Karpas-422 (cell line): ENCODE results near the gene APC. TPM values are rescaled to one million over a fixed set of nuclear protein-coding genes. Genes with fewer than 3 reads are reported as not detected.
"Not testable (repeated sequence)": the region's sequence is repeated elsewhere in the genome, so short reads cannot be mapped to it uniquely, and the experiment has no call there.

ENCODE experiments used
- DNase-seq: peaks from one replicate; pipeline ENCODE4 v3.0.0-alpha.2; 2015
- H2AFZ ChIP-seq: fragments of 200-600 bp; sonication (generic); 2 replicates; pipeline ENCODE4 v1.6.1; 2014; ENCODE audit warnings: antibody characterized with exemption, low read length, mixed read lengths
- H3K27ac ChIP-seq: fragments of 200-600 bp; sonication (generic); 2 replicates; pipeline ENCODE4 v1.5.1; 2014; ENCODE audit warnings: mild to moderate bottlenecking, low read length, moderate library complexity
- H3K27me3 ChIP-seq: fragments of 200-600 bp; sonication (generic); 2 replicates; pipeline ENCODE4 v1.6.1; 2014; ENCODE audit warnings: low read length, mixed read lengths
- H3K36me3 ChIP-seq: fragments of 200-600 bp; sonication (generic); 2 replicates; pipeline ENCODE4 v1.6.1; 2014; ENCODE audit warnings: low read length, mixed read lengths; ENCODE audit not compliant: insufficient read depth
- H3K4me1 ChIP-seq: fragments of 200-600 bp; sonication (generic); 2 replicates; pipeline ENCODE4 v1.6.1; 2014; ENCODE audit warnings: mild to moderate bottlenecking, low read length, mixed read lengths
- H3K4me2 ChIP-seq: fragments of 200-600 bp; sonication (generic); 2 replicates; pipeline ENCODE4 v1.6.1; 2014; ENCODE audit warnings: low read length, low read depth, mild to moderate bottlenecking; ENCODE audit not compliant: poor library complexity, severe bottlenecking
- H3K4me3 ChIP-seq: fragments of 200-600 bp; sonication (generic); 2 replicates; pipeline ENCODE4 v1.5.1; 2014; ENCODE audit warnings: mild to moderate bottlenecking, antibody characterized with exemption, low read length, mixed read lengths
- H3K79me2 ChIP-seq: fragments of 200-600 bp; sonication (generic); 2 replicates; pipeline ENCODE4 v1.6.1; 2014; ENCODE audit warnings: mild to moderate bottlenecking, low read length, mixed read lengths
- H3K9ac ChIP-seq: fragments of 200-600 bp; sonication (generic); 2 replicates; pipeline ENCODE4 v1.6.0; 2014; ENCODE audit warnings: low read length
- H3K9me2 ChIP-seq: fragments of 200-600 bp; sonication (generic), shearing (Covaris generic); replicated peaks from 2 replicates; pipeline ENCODE4 v1.6.0; 2014; ENCODE audit warnings: mild to moderate bottlenecking, low read length, moderate library complexity; ENCODE audit not compliant: insufficient read depth
- H3K9me3 ChIP-seq: fragments of 300-700, 200-600 bp; sonication (generic); 2 replicates; pipeline ENCODE4 v1.6.1; 2014; ENCODE audit warnings: low read length, mixed read lengths
- H4K20me1 ChIP-seq: fragments of 200-600 bp; sonication (generic); 2 replicates; pipeline ENCODE4 v1.6.1; 2014; ENCODE audit warnings: mild to moderate bottlenecking, antibody characterized with exemption, low read length, low read depth; ENCODE audit not compliant: insufficient read depth
- total RNA-seq: library from RNA; depleted of rRNA; stranded (reverse); fragments of >200 nt; shearing (Covaris generic); gene quantifications from 2 replicates; pipeline ENCODE4 v1.2.3, GENCODE V29; 2014; ENCODE audit warnings: low replicate concordance

APC gene
- total RNA-seq, 1 experiment from 2014 or later, result 103 TPM

GRCh38 chr5:112847306-112847705 lies 109.6 kb downstream of the APC start:
- H3K9me3 ChIP-seq, result no peaks in the 10 kb centered on the region
- no peaks in the 10 kb centered on the region for H3K9me2 ChIP-seq
- peak overlapping the region; percentile 78 for H3K27ac ChIP-seq
- H3K4me1 ChIP-seq, result peaks cover 67% of the 10 kb centered on the region
- H3K4me3 ChIP-seq, result no peak overlapping the region
- no peaks in the 10 kb centered on the region for H4K20me1 ChIP-seq
- DNase-seq, result no peak
- H3K9ac ChIP-seq, result 0 out of 2 replicates have a peak overlapping the region, but pooled peaks have one; percentile 4
- H3K4me2 ChIP-seq, result peak overlapping the region; percentile 49
- no peaks in the 10 kb centered on the region for H3K79me2 ChIP-seq
- no peaks in the 10 kb centered on the region for H3K27me3 ChIP-seq
- H3K36me3 ChIP-seq, result peaks cover 15% of the 10 kb centered on the region; the same call in 1 of the 2 replicates
- H2AFZ ChIP-seq, result no peak overlapping the region

GRCh38 chr5:112848116-112848811 lies 110.6 kb downstream of the APC start:
- Histone ChIP-seq H3K9me3 (no peaks in the 10 kb centered on the region), H3K79me2 (no peaks in the 10 kb centered on the region), H2AFZ (no peak overlapping the region), H3K9me2 (no peaks in the 10 kb centered on the region), H3K9ac (0 out of 2 replicates have a peak overlapping the region, but pooled peaks have one; percentile 18), H3K36me3 (peaks cover 6% of the 10 kb centered on the region; the same call in 1 of the 2 replicates), H3K4me1 (peaks cover 63% of the 10 kb centered on the region), H3K4me3 (peak overlapping the region; percentile 31; the same call in 1 of the 2 replicates), H4K20me1 (no peaks in the 10 kb centered on the region), H3K27me3 (no peaks in the 10 kb centered on the region), H3K27ac (peak overlapping the region; percentile 78), H3K4me2 (peak overlapping the region; percentile 49)
- DNase-seq, result peak; percentile 94

GRCh38 chr5:112849912-112850311 lies 112.2 kb downstream of the APC start:
- no peak overlapping the region for H3K4me2 ChIP-seq
- peaks cover 7% of the 10 kb centered on the region for H3K9me3 ChIP-seq
- no peaks in the 10 kb centered on the region for H3K79me2 ChIP-seq
- H3K27ac ChIP-seq, result peak overlapping the region; percentile 17; the same call in 1 of the 2 replicates
- DNase-seq, result no peak
- peaks cover 46% of the 10 kb centered on the region for H3K4me1 ChIP-seq
- H4K20me1 ChIP-seq, result no peaks in the 10 kb centered on the region
- no peak overlapping the region for H2AFZ ChIP-seq
- H3K36me3 ChIP-seq, result no peaks in the 10 kb centered on the region
- no peak overlapping the region for H3K4me3 ChIP-seq
- H3K27me3 ChIP-seq, result no peaks in the 10 kb centered on the region
- H3K9ac ChIP-seq, result no peak overlapping the region
- no peaks in the 10 kb centered on the region for H3K9me2 ChIP-seq

- H3K9ac ChIP-seq, result no peak overlapping the region
- H4K20me1 ChIP-seq, result no peaks in the 10 kb centered on the region
- no peaks in the 10 kb centered on the region for H3K27me3 ChIP-seq
- H3K4me2 ChIP-seq, result no peak overlapping the region
- no peak overlapping the region for H3K4me3 ChIP-seq
- no peaks in the 10 kb centered on the region for H3K9me2 ChIP-seq
- H2AFZ ChIP-seq, result no peak overlapping the region
- H3K27ac ChIP-seq, result no peak overlapping the region
- H3K79me2 ChIP-seq, result no peaks in the 10 kb centered on the region
- H3K4me1 ChIP-seq, result peaks cover 3% of the 10 kb centered on the region
- no peaks in the 10 kb centered on the region for H3K36me3 ChIP-seq
- no peak for DNase-seq
- H3K9me3 ChIP-seq, result peaks cover 9% of the 10 kb centered on the region
Observed at GRCh38 chr5:112854651-112855050, 117.0 kb downstream of the APC start.

GRCh38 chr5:112857866-112858265 lies 120.2 kb downstream of the APC start:
- Histone ChIP-seq H3K79me2 (peaks cover 18% of the 10 kb centered on the region), H3K27ac (no peak overlapping the region), H4K20me1 (peaks cover 13% of the 10 kb centered on the region; the same call in 1 of the 2 replicates), H3K9me2 (no peaks in the 10 kb centered on the region), H3K27me3 (no peaks in the 10 kb centered on the region), H2AFZ (no peak overlapping the region), H3K9me3 (peaks cover 9% of the 10 kb centered on the region), H3K9ac (no peak overlapping the region), H3K4me2 (no peak overlapping the region), H3K36me3 (peaks cover 5% of the 10 kb centered on the region; the same call in 1 of the 2 replicates), H3K4me1 (peaks cover 18% of the 10 kb centered on the region), H3K4me3 (no peak overlapping the region)
- DNase-seq, result no peak

GRCh38 chr5:112860571-112860928 lies 122.9 kb downstream of the APC start:
- not testable (repeated sequence) for DNase-seq, H3K9me3 ChIP-seq, H3K27me3 ChIP-seq, H3K9me2 ChIP-seq
- Histone ChIP-seq H3K36me3 (peaks cover 30% of the 10 kb centered on the region; the same call in 1 of the 2 replicates), H3K9ac (peak overlapping the region; percentile 95), H3K27ac (peak overlapping the region; percentile 76), H2AFZ (peak overlapping the region; percentile 29; the same call in 1 of the 2 replicates), H4K20me1 (peaks cover 13% of the 10 kb centered on the region; the same call in 1 of the 2 replicates), H3K4me2 (peak overlapping the region; percentile 96), H3K4me3 (peak overlapping the region; percentile 99), H3K79me2 (peaks cover 42% of the 10 kb centered on the region), H3K4me1 (peaks cover 31% of the 10 kb centered on the region)

GRCh38 chr5:112860929-112861637 lies 123.4 kb downstream of the APC start, which contains the start of gene SRP19:
Gene SRP19 (plus strand): TSS chr5:112861287. CDS start chr5:112861377, 90 bp downstream.
- peak within 1 kb of the TSS; percentile 96 for H3K4me2 ChIP-seq
- DNase-seq, result peak; percentile 98
- peaks cover 13% of the 10 kb centered on the region; the same call in 1 of the 2 replicates for H4K20me1 ChIP-seq
- peaks cover 30% of the 10 kb centered on the region; the same call in 1 of the 2 replicates for H3K36me3 ChIP-seq
- H3K9me3 ChIP-seq, result no peaks in the 10 kb centered on the region
- no peaks in the 10 kb centered on the region for H3K27me3 ChIP-seq
- peak within 1 kb of the TSS; percentile 76 for H3K27ac ChIP-seq
- no peaks in the 10 kb centered on the region for H3K9me2 ChIP-seq
- peaks cover 31% of the 10 kb centered on the region for H3K4me1 ChIP-seq
- peak within 1 kb of the TSS; percentile 95 for H3K9ac ChIP-seq
- peak within 1 kb of the TSS; percentile 63; the same call in 1 of the 2 replicates for H2AFZ ChIP-seq
- H3K79me2 ChIP-seq, result peaks cover 42% of the 10 kb centered on the region
- peak within 1 kb of the TSS; percentile 99 for H3K4me3 ChIP-seq

- H3K9me3 ChIP-seq, result no peaks in the 10 kb centered on the region
- H3K79me2 ChIP-seq, result peaks cover 46% of the 10 kb centered on the region
- H3K9ac ChIP-seq, result peak overlapping the region; percentile 95
- H3K36me3 ChIP-seq, result peaks cover 33% of the 10 kb centered on the region; the same call in 1 of the 2 replicates
- H3K27ac ChIP-seq, result peak overlapping the region; percentile 76
- no peak for DNase-seq
- H4K20me1 ChIP-seq, result peaks cover 13% of the 10 kb centered on the region; the same call in 1 of the 2 replicates
- H3K27me3 ChIP-seq, result no peaks in the 10 kb centered on the region
- H3K4me3 ChIP-seq, result peak overlapping the region; percentile 99
- H2AFZ ChIP-seq, result 0 out of 2 replicates have a peak overlapping the region, but pooled peaks have one; percentile 63
- H3K9me2 ChIP-seq, result no peaks in the 10 kb centered on the region
- H3K4me1 ChIP-seq, result peaks cover 31% of the 10 kb centered on the region
- peak overlapping the region; percentile 96 for H3K4me2 ChIP-seq
Observed at GRCh38 chr5:112861638-112861985, 123.9 kb downstream of the APC start.
